DMS153 (cell line): ENCODE data around the gene ELOVL7.
"Not testable (repeated sequence)": the region's sequence is repeated elsewhere in the genome, so short reads cannot be mapped to it uniquely, and the experiment has no call there.

Source experiments
- DNase-seq: peaks from one replicate; lab custom pipeline; 2025; lab: John Stamatoyannopoulos, UW

Gene ELOVL7

DNA sequence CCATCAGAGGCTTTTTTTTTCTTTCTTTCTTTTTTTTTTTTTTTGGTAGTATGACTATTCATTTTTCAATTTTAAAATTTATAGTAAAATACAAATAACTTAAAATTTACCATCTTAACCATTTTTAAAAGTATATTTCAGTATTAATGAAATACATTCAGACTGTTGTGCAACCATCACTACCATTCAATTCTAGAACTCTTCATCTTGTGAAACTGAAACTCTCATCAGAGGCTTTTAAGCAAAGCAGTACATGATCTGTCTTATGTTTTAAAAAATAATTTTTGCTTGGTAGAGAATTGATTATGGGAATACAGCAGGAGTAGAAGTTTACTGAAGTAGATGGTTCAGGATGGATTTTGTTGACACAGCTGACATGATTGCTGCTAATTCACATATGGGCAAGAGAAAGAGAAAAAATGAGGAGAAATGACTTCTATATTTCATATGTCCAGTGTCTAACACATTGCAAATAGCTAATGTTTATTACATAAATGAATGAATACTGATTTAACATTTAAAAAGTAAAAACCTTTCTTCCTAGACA lies 13.4 kb downstream of the ELOVL7 start:
- DNase-seq = no peak

DNA sequence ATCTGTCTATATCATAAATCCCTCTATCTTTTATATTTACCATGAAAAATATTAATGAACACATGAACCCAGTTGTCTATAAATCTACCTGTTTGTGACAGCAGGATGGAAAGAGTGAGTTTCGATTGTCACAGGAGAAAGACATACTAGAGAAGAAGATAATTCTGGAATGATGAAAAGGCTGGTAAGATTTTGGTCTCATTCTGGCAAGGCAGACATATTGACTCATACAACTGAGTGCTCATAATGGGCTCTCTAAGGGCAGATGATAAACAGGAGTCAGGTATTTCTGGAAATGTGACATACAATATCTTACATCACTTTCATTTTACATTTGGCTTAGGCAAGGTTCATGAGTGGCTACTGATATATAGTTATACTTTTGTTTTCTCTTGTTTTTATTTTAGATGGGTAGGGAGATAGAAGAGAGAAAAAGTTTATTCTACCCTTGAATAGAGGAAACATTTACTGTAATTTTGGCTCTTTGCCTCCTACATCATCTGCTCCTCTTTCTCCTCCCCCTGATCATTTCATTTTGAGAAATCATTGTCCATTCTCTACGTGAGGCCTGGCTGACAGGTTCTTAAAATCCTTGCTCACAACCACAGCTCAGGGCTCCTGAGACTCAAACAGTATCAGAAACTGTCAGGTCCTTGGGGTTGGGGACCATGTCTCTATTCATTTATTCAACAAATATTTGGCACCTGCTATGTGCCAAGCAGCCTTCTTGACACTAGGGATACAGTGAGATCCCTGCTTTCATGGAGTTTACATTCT lies 14.4 kb downstream of the ELOVL7 start:
- DNase-seq = no peak

DNA sequence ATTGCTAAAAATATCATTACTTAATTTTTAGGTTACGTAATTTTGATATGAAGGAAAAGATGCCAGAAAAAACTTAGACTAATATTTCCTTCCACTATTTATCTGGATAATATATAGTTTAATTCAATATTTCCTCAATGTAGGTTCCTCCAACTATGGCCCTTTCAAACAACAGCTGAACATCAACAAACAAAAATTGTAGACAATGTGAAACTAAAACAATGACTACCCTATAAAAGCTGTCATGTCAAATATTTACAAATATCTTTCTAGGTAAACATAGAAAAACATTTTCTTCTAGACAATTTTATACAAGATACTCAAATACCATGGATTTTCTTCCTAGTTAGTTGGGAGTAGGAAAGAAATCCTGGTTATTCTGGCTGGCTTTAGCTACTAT lies 16.9 kb downstream of the ELOVL7 start:
- DNase-seq = no peak

DNA sequence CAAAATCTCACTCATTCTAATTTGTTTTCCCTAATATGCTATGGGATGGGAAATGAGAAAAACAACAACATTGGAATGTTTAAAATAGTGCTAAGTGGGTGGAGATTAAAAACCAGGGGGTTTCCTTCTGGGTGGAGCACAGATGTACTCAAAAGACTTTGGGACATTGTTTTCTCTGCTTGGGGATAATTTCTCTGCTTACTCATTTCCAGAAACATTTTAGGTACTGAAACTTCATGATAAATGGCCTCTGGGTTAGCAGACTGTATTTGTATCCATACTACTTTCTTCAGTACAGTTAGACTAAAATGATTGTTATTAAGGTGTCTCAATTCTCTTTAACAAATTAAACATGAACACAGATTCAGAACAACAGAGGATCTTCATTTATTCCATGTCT lies 17.4 kb downstream of the ELOVL7 start:
- no peak for DNase-seq

DNA sequence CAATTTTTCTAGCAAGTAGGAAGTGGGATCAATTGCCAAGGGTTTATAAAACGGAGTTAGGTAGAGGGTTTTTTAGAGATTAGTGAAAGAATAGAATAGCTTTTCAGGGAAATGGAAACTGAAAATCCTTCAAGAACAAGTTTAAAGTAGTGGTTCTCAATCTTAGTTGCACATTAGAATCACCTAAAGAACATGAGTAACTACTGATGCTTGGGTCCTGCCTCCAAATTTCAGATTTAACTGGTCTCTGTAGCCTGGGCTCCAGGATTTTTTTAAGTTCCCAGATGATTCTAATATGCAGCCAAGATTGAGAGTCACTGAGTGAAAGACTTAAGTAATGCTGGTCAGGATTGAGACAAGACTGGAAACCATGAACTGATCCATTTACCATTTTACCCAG lies 20.5 kb downstream of the ELOVL7 start:
- DNase-seq = no peak

DNA sequence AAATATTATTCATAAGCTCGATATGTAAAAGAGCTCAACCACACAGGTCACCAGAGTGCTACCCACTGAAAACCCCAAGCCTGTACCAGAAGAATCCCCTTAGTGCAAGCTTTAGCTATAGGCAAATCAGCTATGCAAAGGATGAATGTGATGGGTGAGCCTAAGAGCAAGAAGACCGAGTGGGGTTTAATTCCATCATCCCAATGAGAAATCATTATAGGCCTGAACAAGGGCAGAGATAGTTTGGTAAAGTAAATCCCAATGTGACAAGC lies 21.8 kb downstream of the ELOVL7 start:
- DNase-seq = no peak

DNA sequence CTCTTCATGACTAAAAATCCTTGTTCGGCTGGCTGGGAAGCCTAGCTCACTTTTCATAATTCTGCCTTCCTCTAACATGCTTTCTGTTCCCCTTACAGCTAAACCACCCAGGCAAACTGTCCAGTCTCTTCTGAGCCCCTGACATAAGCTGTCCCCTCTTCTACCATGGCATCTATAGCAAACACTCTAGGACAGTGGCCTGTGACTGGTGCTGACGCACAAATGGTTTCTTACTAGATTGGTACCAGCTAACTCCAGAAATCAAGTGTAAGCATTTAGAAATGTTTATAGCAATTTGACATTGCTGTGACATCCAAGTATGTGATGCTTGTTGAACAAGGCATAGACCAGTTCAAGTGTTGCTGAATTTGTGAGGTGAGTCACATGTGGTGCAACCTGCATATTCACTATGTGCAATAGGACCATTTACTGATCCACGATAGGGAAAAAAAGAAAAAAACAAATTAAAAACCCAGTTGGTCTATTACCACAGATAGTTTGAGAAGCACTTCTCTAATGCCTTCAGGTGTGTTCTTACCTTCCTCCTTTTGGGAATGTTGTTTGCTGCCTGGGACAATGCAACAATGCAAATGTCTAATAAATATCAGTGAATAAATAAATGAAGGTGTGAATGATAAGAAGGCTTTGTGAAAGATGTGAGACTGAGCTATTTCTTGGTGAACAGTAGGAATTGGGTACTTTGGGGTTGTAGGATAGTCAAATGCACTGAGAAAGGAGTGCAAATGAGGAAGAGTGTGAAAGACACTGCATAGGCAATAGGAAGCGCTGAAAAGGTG lies 22.4 kb downstream of the ELOVL7 start:
- DNase-seq = no peak

DNA sequence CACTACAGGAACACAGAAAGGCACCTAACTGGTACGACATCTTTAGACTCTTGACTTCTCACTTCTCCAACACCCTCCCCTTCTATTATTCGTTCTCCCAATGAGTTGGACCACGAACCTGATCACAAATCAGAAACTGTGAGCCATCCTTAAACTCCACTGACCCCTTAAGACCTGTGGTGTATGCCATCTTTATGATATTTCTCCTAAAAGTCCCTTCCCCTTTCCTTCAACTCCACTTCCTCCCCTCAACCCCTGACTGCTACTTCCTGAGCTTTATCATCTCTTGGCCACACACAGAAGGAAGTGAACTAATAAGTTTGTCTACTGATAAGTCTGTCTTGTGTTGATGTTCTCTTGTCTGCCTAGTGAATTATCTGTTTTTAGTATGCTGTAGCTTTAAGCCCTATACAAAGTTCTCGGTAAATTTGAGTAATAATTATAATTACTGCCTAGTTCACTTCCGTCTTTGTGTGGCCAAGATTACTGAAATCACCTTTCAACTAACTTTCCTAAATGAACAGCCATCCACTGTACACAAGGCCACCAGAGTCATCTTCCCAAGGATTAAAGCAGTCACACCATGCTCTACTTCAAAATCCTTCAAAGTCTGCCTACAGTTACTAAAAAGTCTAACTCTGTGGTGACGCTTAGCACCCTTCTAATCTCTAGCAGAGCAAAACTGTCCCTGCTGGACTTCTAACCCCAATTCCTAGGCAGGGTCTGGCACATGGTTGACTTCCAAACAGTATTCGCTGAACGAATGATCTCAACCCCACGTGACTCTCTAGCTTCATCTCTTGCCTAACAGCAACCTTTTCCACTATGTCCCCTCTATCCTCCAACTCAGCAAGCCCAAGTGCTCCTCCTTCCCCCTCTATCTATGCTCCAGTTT lies 23.2 kb downstream of the ELOVL7 start:
- DNase-seq = no peak

DNA sequence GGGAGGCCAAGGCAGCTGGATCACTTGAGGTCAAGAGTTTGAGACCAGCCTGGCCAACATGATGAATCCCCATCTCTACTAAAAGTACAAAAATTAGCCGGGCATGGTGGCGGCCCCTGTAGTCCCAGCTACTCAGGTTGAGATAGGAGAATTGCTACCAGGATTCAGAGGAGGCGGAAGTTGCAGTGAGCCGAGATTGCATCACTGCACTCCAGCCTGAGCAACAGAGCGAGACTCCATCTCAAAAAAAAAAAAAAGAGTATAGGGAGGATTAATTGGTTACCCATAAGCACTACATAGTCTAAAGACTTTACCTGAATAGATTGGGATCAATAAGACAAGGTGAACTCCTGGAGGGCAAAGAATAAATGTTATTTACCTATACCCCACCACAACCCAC lies 27.9 kb downstream of the ELOVL7 start:
- DNase-seq = not testable (repeated sequence)

DNA sequence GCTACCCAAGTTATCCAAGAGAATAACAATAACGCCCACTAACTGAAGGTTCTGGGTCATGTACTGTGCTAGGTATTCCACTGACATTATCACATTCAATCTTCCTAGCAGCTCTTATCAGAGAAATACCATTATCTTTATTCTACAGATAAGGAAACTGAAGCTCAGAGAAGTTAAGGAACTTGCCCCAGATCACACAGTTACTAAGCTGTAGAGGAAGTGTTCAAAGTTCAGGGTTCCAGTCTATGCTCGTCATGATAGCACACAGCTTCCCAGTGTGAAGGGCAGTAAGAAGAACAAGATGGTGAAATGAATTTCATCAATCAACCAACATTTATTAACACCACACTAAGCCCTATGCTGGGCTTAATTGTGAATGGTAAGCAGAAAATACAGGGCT lies 29.6 kb downstream of the ELOVL7 start:
- DNase-seq = no peak

DNA sequence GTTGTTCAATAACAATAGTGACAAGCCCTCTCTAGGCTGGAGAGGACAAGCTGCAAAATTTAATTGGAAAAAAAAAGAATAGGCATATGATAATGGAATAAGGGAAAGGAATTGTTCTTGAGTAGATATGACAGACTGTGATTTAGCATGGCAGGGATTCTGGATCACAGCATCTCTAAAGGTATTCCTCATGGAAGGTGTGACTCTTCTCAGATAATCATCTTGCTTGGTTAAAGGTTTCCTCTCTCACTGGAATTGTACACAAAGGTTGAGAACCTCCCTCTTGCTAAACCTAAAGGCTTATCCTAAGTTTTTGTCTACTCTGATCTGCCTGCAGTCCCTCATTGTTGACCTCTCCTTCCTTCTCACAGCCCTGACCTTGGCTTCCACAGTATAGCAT lies 31.6 kb downstream of the ELOVL7 start:
- DNase-seq = no peak

DNA sequence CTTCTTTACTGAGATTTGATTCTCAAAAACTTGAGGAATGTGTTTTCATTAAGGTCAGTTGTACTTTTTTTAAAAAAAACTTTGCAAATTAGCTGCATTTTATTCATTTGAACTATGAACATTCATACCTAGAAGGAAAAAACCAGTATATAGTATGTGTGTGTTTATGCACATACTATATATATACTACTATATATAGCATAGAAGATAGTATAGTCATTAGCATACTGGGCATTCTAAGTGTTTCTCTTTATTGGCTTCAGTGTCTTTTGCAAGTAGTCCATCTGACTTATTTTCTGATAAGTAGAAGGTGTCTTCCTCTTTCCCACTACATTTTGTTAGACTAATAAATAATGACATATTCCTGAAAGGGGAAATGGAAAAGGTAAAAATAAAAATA lies 33.0 kb downstream of the ELOVL7 start:
- DNase-seq = no peak

DNA sequence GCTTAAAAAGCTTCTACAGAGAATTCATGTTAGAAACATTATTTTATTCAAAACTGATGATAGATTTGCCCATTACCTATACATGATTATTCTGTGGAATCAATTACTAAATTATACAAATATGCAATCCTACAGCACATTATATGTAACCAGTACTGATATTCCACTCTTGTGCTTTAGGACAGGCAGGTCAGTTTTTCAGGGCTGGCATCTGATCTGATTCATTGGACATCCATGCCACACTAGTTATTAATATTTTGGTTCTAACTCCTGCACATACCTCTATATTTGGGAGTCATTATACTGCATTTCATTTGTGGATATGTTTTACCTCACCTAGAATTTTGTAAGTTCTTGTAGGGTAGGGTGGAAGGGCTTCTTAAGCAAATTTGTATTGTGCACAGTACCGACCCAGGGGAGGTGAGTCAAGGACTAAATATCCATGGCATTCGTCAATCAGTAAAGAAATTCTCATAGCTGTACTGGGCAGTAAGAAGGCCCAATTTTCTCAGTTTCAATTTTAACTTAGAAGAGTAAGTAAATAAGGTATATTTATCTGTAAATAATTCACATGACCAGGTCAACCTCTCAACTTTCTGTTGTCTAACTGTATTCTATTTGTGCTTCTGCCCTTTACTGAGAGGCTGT lies 33.5 kb downstream of the ELOVL7 start:
- DNase-seq = no peak

DNA sequence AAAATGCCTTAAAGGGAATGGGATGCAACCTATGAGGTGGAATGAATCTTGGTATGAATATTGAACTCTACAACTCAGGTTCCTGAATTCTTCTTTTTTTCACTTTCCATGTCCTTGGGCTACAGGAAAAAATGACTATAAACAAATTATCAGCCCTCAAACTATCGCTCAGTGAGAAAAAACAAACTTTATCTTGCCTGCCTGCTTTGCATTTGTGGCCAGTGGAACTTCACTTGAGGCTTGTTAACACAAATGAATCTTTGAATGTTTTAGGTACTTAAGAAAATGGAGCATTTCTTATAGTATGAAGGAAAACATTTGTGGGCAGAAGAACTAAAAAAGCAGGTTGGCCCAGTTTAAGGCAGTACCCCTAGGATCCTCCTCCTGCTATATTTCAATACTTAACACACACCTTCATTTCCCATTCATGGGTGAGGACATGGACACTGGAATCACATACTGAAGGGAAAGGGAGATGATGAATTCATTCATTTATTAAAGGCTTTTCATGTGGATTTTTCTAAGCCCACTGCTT lies 34.1 kb downstream of the ELOVL7 start:
- DNase-seq = no peak

DNA sequence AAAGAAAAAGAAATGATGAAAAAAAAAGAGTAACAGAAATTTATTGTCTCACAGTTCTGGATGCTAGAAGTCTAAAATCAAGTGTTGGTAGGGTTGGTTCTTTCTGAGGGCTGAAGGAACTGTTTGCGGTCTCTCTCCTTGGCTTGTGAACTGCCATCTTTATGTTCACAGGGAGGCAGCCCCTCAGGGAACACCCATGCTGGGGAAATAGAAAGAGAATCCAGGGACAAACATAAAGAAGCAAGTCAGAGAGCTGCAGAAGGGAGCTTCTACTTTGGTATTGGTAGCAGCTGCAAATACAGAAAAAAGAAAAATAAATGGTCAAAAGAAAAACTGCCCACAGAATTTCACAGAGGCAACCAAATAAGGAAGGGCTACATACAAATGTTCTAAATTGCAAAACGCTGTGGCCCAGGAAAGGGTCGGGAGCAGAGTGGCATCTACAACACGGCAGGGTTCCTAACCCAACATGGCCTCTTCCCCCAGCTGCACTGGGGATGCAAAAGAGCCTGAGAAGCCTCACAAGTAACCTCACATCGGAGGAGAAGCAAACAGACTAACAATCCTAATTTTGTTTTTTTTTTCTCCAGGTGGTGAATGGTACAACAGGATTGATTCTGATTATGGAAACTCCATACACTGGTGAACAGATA lies 37.4 kb downstream of the ELOVL7 start:
- no peak for DNase-seq

DNA sequence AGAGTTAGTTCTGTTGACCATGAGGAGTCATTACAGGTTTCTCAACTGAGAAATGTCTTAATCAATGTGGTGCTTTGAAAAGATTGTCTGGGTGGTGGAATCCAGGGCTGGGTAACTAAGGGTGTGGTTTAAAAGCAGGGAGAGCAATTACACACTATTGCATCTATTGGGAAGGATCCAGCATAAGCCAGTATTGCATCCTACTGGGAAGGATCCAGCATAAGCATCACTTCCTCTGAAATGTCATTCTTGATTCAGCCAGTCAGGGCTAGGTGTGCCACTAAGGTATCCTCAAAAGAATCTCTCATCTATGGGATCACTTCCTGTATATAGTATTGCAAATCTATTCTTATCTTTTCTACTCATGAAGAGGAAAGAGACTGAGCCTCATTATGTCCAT lies 38.6 kb downstream of the ELOVL7 start:
- no peak for DNase-seq

DNA sequence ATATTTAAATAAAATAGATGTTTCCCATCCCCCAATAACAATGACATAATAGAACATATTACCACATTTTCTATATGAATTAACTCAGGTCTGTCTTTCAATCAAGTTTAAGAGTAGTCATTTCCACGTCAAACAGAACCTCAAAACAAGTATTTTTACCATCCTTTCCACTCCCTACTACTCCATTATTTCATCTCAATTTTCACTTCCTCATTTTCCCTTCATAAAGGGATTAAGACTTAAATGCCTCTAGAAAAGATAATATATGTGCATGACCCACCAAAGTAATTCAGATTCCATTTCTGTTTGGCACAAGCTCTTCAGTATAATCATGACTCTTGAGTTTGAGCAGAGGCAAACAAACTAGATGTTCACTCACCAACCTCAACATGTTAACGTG lies 40.4 kb downstream of the ELOVL7 start:
- DNase-seq = no peak

DNA sequence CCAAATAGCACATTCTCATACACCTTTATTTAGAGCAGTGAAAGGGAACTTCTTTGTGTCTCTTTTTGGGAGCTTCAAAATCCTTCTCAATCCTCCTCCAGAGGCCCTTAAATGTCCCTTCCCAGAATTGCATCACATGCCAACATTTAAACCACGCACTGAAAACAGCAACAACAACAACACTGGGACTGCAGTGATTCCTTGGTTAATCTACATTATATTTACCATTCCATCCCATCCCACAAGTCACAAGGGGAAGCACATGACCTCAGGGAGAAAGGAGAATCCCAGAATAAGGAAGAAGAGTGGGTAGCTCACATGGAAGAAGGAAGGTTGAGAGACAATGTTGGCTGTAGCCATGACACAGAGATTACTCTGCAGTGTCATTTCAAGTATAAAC lies 41.1 kb downstream of the ELOVL7 start:
- DNase-seq = no peak

DNA sequence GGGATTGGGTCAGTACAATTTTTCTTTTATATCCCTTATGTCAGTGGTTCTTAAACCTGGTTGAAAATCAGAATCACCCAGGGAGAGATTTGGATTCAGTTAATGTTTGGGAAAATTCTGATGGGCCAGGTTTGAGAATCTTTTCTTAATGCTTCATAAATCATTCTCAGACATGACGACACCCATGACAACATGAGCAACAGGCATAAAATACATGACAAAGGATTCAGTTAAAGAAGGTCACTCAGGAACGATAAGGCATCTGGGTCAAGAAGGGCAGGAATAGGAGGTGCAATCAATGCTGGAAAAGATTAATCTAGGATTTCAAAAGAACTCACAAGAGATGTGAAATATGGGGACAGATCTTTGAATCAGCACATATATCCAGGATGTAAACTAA lies 41.8 kb downstream of the ELOVL7 start:
- no peak for DNase-seq

DNA sequence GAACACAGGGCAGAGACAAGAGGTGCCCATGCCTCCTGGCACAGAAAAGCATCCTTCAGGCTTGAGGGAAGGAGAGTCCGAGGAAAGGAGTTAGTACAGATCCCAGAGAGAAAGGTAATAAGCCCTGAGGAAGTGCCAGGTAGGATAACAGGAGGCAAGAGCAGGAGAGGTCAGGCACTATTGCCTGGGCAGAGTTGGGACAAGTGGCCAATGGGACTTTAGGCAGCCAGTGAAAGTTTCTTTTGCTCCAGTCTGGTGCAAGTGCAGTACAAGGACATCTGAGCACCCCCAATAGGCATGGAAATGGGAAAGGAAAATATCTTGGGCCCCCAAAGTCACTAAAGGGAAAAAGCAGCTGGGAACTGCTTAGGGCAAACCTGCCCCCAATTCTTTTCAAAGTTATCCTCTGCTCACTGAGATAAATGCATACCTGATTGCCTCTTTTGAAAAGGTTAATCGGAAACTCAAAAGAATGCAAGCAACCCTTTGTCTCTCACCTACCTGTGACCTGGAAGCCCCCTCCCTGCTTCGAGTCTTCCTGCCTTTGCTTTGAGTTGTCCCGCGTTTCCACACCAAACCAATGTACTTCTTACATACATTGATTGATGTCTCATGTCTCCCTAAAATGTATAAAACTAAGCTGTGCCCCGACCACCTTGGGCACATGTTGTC lies 46.5 kb downstream of the ELOVL7 start:
- no peak for DNase-seq
